Stimulated activated CD4-positive, alpha-beta T cell treated with anti-CD3 and anti-CD28 coated beads, Interleukin-1b, Interleukin-23, amount 100 ng/mL, for 48 hours (primary cell): Measurements from ENCODE around the gene ARNT2.

Source experiments
- DNase-seq: peaks from one replicate; pipeline ENCODE4 v3.0.0-alpha.2; 2020

ARNT2 gene

DNA sequence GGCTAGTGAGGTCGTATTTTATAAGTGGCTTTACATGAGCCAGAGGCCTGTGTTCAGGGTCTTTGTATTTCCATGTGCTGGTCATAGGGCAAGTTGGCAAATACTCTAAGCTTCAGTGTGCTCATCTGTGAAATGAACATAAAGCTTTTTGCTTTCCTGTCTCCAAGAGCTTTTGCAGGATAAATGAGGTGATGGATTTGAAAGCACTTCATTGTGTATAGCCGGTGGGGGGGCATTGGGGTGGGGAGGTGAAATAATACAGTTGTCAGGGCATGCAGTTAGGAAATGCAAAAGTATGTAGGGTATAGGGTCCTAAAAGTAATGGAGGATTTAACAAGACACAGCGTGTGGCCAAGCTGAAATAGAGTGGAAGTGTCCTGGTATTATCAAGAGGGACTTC is 67.7 kb downstream of the ARNT2 start:
- no peak for DNase-seq

- no peak for DNase-seq
These were observed 69.4 kb downstream of the ARNT2 start for GRCh38 chr15:80473286-80474223.

GRCh38 chr15:80474224-80475215 is 70.3 kb downstream of the ARNT2 start:
- no peak for DNase-seq

- DNase-seq, result no peak
These were observed 71.4 kb downstream of the ARNT2 start for GRCh38 chr15:80475572-80475971.

- no peak for DNase-seq
These were observed 71.9 kb downstream of the ARNT2 start for GRCh38 chr15:80476036-80476435.

- DNase-seq, result no peak
These were observed 73.9 kb downstream of the ARNT2 start for GRCh38 chr15:80478075-80478474.

- no peak for DNase-seq
These were observed 75.0 kb downstream of the ARNT2 start for GRCh38 chr15:80479191-80479590.

- DNase-seq, result no peak
These were observed 76.1 kb downstream of the ARNT2 start for GRCh38 chr15:80480171-80480811.

DNA sequence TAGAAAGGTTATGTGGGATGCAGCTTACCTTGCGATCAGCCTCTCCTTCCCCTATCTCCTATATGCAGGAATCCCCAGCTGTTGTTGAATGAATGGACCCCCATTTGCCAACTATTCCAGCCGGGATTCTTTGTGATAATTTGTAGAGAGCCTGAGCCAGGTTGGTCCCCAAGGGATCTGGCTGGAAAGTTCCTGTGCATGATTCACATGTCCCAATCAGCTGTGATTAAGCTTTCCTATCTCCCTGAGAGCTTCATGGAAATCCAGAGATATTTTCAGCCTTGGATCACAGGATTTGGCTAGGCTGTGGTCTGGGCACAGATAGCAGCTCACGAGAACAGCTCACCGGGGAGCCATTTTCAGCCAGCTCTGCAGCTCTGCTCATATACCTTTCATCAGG is 76.7 kb downstream of the ARNT2 start:
- DNase-seq, result no peak

DNA sequence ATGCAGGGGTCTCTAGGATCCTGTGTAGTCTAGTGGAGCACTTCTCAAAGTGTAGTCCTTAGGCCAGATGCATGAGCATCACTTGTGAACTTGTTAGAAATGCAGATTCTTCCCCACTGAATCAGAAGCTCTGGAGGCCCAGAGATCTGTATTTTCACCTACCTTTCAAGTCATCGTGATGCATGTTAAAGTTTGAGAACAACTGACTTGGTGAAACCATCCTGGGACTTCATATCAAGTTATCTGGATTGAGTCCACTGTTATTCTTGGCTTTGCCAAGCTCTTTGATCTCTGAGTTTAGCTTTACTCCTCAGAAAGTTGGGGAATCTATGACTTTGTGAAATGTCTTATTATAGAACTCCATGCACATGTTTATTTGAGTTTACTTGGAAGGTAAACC is 78.5 kb downstream of the ARNT2 start:
- no peak for DNase-seq

DNA sequence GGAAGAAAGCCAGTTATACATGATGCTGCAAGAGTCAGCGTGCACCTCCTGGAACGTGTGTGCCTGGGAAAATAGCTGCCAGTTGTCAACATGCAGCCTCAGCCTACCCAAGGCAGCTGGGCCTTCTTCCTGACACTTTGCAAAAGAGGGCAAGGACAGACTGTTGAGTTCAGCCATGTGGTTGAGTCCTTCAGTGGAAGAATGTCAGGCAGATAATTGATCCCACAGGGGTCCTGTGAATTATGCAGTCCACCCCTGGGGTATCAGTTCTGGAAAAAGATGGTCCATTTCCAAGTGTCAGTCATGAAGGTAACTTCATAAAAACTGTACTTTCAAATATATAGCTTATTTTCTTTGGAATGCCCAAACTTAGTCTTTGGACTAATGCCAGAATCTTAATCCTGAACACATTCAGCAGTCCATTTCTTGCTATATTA is 79.6 kb downstream of the ARNT2 start:
- DNase-seq, result no peak

GRCh38 chr15:80484333-80484864 is 80.2 kb downstream of the ARNT2 start:
- no peak for DNase-seq

DNA sequence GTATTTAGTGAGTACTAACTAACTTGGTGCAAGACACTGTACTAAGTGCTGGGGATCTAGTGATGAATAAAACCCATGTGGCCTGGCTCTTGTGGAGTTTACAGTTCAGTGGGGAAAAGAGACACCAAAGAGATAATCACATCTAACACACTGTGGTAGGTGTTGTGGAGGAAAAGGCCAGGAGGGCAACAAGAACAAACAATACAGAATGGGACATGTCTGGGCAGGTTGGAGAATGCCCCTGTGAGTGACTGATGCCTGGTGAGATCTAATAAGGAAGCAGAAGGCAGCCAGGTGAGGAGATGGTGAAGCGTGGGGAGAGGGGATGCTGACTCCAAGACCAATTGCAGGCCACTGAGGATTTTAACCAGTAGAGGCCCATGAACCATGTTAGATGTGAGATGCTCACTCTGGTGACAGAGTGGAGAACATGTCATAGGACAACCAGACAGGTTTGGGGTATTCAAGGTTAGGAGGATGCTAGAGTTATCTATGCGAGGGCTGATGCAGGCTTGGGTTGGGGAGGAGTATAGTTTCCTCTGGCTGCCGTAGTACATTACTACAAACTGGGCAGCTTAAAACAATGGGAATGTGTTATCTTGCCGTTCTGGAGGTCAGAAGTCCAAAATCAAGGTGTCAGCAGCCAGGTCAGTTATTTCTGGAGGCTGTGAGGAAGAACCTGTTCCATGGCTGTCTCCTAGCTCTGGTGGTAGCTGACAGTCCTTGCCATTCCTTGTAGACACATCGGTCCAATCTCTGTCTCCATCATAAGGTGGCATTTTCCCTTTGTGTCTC is 81.4 kb downstream of the ARNT2 start:
- no peak for DNase-seq

GRCh38 chr15:80487839-80488390 is 83.7 kb downstream of the ARNT2 start:
- DNase-seq, result no peak

DNA sequence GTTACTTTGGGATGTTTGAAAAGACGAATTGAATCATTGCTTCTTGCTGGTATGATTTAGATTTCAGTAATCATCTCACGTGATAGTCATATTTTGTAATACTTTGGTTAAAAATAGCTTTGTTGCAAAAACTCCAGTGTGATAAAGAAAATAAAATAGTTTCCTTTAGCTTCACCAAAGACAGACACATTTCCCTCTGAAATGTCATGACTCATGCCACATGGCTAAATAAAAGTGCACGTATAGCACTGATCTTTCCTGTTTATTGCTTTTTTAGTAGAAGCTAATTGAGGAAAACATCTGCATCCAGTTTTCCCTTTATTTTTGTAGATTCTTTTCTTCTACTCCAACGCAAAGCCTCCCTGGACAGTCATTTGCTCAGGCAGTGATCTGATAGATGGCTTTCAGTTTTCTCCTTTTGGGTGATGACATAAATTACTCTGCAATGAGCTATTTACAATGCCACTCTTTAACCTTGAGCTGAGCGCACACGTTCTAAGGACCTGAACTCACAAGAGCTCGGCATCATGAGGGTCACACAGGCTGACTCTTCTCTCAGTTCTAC is 84.9 kb downstream of the ARNT2 start:
- DNase-seq, result no peak

- DNase-seq, result no peak
These were observed 86.3 kb downstream of the ARNT2 start for GRCh38 chr15:80490431-80490990.

- no peak for DNase-seq
These were observed 87.1 kb downstream of the ARNT2 start for GRCh38 chr15:80491163-80491847.

- no peak for DNase-seq
These were observed 88.2 kb downstream of the ARNT2 start for GRCh38 chr15:80492409-80492808.

- DNase-seq, result no peak
These were observed 88.7 kb downstream of the ARNT2 start for GRCh38 chr15:80492874-80493273.

DNA sequence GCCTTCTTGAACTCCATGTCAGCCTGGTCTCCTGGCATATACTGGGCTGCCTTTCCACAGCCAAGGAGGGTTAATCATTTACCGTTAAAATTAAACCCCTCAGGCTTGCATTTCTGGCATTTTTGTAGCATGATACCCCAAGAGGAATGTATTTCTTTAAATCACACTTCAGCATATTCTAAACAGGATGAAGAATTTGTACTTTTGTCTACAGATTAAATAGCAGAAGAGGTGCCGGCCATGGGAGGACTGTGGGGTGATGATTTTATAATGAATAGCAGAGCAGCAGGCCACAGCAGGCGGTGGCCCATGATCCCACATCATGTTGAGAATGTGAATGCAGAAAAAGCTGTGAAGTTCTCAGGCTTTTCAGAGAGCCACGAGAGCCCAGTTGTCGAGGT is 90.2 kb downstream of the ARNT2 start:
- no peak for DNase-seq
